ENCODE measurements around the gene PPP1R12B.
"Not testable (repeated sequence)": the region's sequence is repeated elsewhere in the genome, so short reads cannot be mapped to it uniquely, and the experiment has no call there.

DNA sequence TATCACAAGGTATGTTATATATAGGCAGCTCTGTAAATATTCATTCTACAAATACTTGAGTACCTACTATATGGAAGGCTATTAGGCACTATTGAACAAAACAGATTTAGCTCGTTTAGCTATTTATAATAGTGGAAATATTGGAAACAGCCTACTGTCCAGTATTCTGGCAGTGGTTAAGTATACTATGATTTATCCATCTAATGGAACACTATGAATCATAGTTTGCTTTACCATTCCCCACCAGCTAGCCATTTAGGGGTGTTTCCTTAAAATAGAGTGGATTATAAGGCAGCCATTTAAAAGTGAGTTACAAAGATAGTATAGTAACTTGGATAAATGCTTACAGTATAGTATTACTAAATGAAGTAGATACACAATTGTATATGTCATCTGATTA, 169.7 kb downstream of the PPP1R12B start:
- not testable (repeated sequence) for TF ChIP-seq POLR2A, EP300 (IDR thresholded peaks at IDR 0.05)
- TF ChIP-seq, protein P1, sequence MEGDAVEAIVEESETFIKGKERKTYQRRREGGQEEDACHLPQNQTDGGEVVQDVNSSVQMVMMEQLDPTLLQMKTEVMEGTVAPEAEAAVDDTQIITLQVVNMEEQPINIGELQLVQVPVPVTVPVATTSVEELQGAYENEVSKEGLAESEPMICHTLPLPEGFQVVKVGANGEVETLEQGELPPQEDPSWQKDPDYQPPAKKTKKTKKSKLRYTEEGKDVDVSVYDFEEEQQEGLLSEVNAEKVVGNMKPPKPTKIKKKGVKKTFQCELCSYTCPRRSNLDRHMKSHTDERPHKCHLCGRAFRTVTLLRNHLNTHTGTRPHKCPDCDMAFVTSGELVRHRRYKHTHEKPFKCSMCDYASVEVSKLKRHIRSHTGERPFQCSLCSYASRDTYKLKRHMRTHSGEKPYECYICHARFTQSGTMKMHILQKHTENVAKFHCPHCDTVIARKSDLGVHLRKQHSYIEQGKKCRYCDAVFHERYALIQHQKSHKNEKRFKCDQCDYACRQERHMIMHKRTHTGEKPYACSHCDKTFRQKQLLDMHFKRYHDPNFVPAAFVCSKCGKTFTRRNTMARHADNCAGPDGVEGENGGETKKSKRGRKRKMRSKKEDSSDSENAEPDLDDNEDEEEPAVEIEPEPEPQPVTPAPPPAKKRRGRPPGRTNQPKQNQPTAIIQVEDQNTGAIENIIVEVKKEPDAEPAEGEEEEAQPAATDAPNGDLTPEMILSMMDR (IDR thresholded peaks at IDR 0.05), result not testable (repeated sequence)

All from ovary (tissue), 3 donors.